ENCODE data around the gene THBS1.

- TF ChIP-seq ARNT (IDR thresholded peaks at IDR 0.05) (no peak), FOXA1 (IDR thresholded peaks at IDR 0.05) (no peak), ELF4 (IDR thresholded peaks at IDR 0.05) (no peak), PKNOX1 (IDR thresholded peaks at IDR 0.05) (no peak), FOXK2 (IDR thresholded peaks at IDR 0.05) (no peak), ZNF384 (IDR thresholded peaks at IDR 0.05) (no peak), LEF1 (IDR thresholded peaks at IDR 0.05; ENCODE audit: borderline replicate concordance) (no peak), FOXM1 (IDR thresholded peaks at IDR 0.05; ENCODE audit: borderline replicate concordance) (no peak), SUZ12 (IDR thresholded peaks at IDR 0.05) (no peak), HDGF (IDR thresholded peaks at IDR 0.05; ENCODE audit: borderline replicate concordance) (no peak), BHLHE40 (IDR thresholded peaks at IDR 0.05; ENCODE audit: borderline replicate concordance) (no peak), SP1 (IDR thresholded peaks at IDR 0.05) (no peak), CTBP1 (IDR thresholded peaks at IDR 0.05; ENCODE audit: borderline replicate concordance) (no peak)
Observed at GRCh38 chr15:39589193-39589814, 8.4 kb downstream of the THBS1 start.
